Left ventricle myocardium inferior (tissue), 1 donor: Measurements from ENCODE around the gene RHOA. TPM values are rescaled to one million over a fixed set of nuclear protein-coding genes. Genes with fewer than 3 reads are reported as not detected.
"Not testable (repeated sequence)": the region's sequence is repeated elsewhere in the genome, so short reads cannot be mapped to it uniquely, and the experiment has no call there.

Source experiments
- DNase-seq: peaks from one replicate; pipeline ENCODE4 v3.0.0-alpha.2; 2020
- H3K27ac ChIP-seq: fragments of 200-600 bp; replicated peaks from 2 replicates; pipeline ENCODE4 v1.8.0; 2021
- H3K27me3 ChIP-seq: fragments of 200-600 bp; 2 replicates; pipeline ENCODE4 v1.8.0; 2021; ENCODE audit warnings: low read depth
- H3K36me3 ChIP-seq: fragments of 200-600 bp; 2 replicates; pipeline ENCODE4 v1.8.0; 2021
- H3K4me1 ChIP-seq: fragments of 200-600 bp; 2 replicates; pipeline ENCODE4 v1.8.0; 2021
- H3K4me3 ChIP-seq: fragments of 200-600 bp; 2 replicates; pipeline ENCODE4 v1.8.0; 2021; ENCODE audit warnings: mild to moderate bottlenecking, moderate library complexity
- H3K9me3 ChIP-seq: fragments of 200-600 bp; replicated peaks from 2 replicates; pipeline ENCODE4 v1.8.0; 2021
- CTCF ChIP-seq: fragments of 200-600 bp; IDR thresholded peaks from 2 replicates; pipeline ENCODE4 v1.8.0; 2021; ENCODE audit warnings: antibody characterized with exemption, mild to moderate bottlenecking, borderline replicate concordance
- intact Hi-C: fragments of 100-400 bp; cut with micrococcal nuclease; formaldehyde crosslinking; loops from one replicate; pipeline ENCODE4 v1.11.0; 2022
- total RNA-seq: library from RNA; stranded (reverse); fragmentation: NEBNext Ultra II Directional; extraction: Animal tissue kit (Norgen Biotek cat#: 25700); gene quantifications from one replicate; pipeline ENCODE4 v1.2.1, GENCODE V29; 2021
- donor health status: DM: no; HTN: yes; CAD: no; lungs with severe emphysema.

Gene RHOA
- total RNA-seq, 1 donor from 2014 or later, result 247 TPM

GRCh38 chr3:49349348-49350114 is 62.2 kb downstream of the RHOA start:
- peaks cover 11% of the 10 kb centered on the region for H3K4me1 ChIP-seq
- no peak for DNase-seq
- H3K4me3 ChIP-seq, result no peak overlapping the region
- no peaks in the 10 kb centered on the region for H3K27me3 ChIP-seq
- TF ChIP-seq CTCF, result no peak
- intact Hi-C loops, result no loop called here
- no peaks in the 10 kb centered on the region for H3K9me3 ChIP-seq
- H3K36me3 ChIP-seq, result no peaks in the 10 kb centered on the region
- H3K27ac ChIP-seq, result no peak overlapping the region

DNA sequence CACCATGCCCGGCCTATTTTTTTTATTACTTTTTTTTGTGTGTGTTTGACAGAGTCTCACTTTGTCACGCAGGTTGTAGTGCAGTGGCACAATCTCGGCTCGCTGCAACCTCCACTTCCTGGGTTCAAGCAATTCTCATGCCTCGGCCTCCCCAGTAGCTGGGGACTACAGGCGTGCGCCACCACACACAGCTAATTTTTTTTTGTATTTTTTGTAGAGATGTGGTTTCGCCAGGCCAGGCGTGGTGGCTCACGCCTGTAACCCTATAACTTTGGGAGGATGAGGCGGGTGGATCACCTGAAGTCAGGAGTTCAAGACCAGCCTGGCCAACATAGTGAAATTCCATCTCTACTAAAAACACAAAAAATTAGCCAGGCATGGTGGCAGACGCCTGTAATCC is 63.4 kb downstream of the RHOA start:
- peaks cover 13% of the 10 kb centered on the region for H3K4me1 ChIP-seq
- DNase-seq, intact Hi-C loops, H3K4me3 ChIP-seq, H3K27ac ChIP-seq, H3K27me3 ChIP-seq, H3K9me3 ChIP-seq, H3K36me3 ChIP-seq: not testable (repeated sequence)

DNA sequence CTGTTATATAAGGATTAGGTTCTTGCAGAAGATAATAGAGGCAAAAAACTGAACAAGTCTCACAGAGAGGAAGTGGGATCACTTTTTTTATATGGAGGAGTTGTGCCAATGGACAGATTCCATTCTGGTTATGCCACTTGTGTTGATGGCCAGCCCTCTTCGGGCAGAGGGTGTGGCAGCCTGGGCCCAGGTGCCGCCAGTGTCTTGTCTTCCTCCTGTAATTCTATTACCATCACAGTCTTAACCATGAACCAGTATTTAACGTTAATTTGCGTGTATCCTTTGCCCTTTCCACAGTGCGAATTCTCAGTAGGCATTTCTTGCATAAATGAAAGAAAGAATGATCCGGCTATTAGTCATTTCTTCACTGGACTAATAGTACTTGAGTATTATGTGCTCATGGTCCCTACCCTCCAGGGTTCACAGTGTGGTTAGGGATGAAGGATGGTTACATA is 65.0 kb downstream of the RHOA start:
- H3K27ac ChIP-seq, result peak overlapping the region; percentile 94
- peaks cover 14% of the 10 kb centered on the region for H3K4me1 ChIP-seq
- no peaks in the 10 kb centered on the region for H3K9me3 ChIP-seq
- no peak for TF ChIP-seq CTCF
- no peak for DNase-seq
- H3K4me3 ChIP-seq, result no peak overlapping the region
- H3K27me3 ChIP-seq, result no peaks in the 10 kb centered on the region
- intact Hi-C loops, result no loop called here
- no peaks in the 10 kb centered on the region for H3K36me3 ChIP-seq

GRCh38 chr3:49343163-49343562 is 68.6 kb downstream of the RHOA start:
- peaks cover 49% of the 10 kb centered on the region for H3K4me1 ChIP-seq
- H3K4me3 ChIP-seq, result no peak overlapping the region
- TF ChIP-seq CTCF, result no peak
- no peaks in the 10 kb centered on the region for H3K9me3 ChIP-seq
- H3K27ac ChIP-seq, result peak overlapping the region; percentile 94
- H3K27me3 ChIP-seq, result no peaks in the 10 kb centered on the region
- intact Hi-C loops, result no loop called here
- no peaks in the 10 kb centered on the region for H3K36me3 ChIP-seq
- DNase-seq, result no peak

GRCh38 chr3:49341996-49342395 is 69.8 kb downstream of the RHOA start:
- Histone ChIP-seq H3K9me3 (no peaks in the 10 kb centered on the region), H3K27ac (peak overlapping the region; percentile 94), H3K27me3 (no peaks in the 10 kb centered on the region), H3K36me3 (peaks cover 8% of the 10 kb centered on the region), H3K4me1 (peaks cover 50% of the 10 kb centered on the region), H3K4me3 (no peak overlapping the region)
- DNase-seq, result no peak
- no peak for TF ChIP-seq CTCF
- intact Hi-C loops, result no loop called here
